RPMI8226 (cell line): ENCODE results near the gene PML.
"Not testable (repeated sequence)": the region's sequence is repeated elsewhere in the genome, so short reads cannot be mapped to it uniquely, and the experiment has no call there.

Experiments
- DNase-seq: peaks from one replicate; pipeline ENCODE4 v3.0.0-alpha.2; 2015

Gene PML

GRCh38 chr15:74062236-74062635 is 67.7 kb downstream of the PML start:
- DNase-seq = no peak

- no peak for DNase-seq
Observed at GRCh38 chr15:74062671-74063070, 68.2 kb downstream of the PML start.

- not testable (repeated sequence) for DNase-seq
Observed at GRCh38 chr15:74063425-74064146, 69.1 kb downstream of the PML start.

GRCh38 chr15:74064183-74064582 is 69.7 kb downstream of the PML start:
- DNase-seq = not testable (repeated sequence)

- DNase-seq = not testable (repeated sequence)
Observed at GRCh38 chr15:74064822-74065221, 70.3 kb downstream of the PML start.

- not testable (repeated sequence) for DNase-seq
Observed at GRCh38 chr15:74065684-74066411, 71.3 kb downstream of the PML start.

- not testable (repeated sequence) for DNase-seq
Observed at GRCh38 chr15:74071645-74072044, 77.1 kb downstream of the PML start.

- not testable (repeated sequence) for DNase-seq
Observed at GRCh38 chr15:74072132-74072531, 77.6 kb downstream of the PML start.

- not testable (repeated sequence) for DNase-seq
Observed at GRCh38 chr15:74072614-74073337, 78.3 kb downstream of the PML start.

GRCh38 chr15:74075781-74076180 is 81.3 kb downstream of the PML start:
- DNase-seq = not testable (repeated sequence)

GRCh38 chr15:74082450-74082849 is 87.9 kb downstream of the PML start, which contains the start of gene GOLGA6A:
GOLGA6A (minus strand) TSS chr15:74082550; CDS start chr15:74082509, 41 bp downstream.
- DNase-seq = not testable (repeated sequence)

- DNase-seq = not testable (repeated sequence)
Observed at GRCh38 chr15:74094567-74094966, 100.1 kb downstream of the PML start.

GRCh38 chr15:74095610-74096009 is 101.1 kb downstream of the PML start:
- not testable (repeated sequence) for DNase-seq

GRCh38 chr15:74096753-74097474 is 102.4 kb downstream of the PML start:
- DNase-seq = not testable (repeated sequence)
